Measurements from ENCODE around the gene ASB13. TPM values are rescaled to one million over a fixed set of nuclear protein-coding genes. Genes with fewer than 3 reads are reported as not detected.

Gene ASB13
- total and polyA plus RNA-seq, 2 of the 13 experiments (the other 11 are each of a cell fraction or from before 2014, with no cell fraction given) = 9.3 to 15.4 TPM

GRCh38 chr10:5692461-5693358 is 26.3 kb upstream of the ASB13 start (continued):
- TF ChIP-seq, protein P1, sequence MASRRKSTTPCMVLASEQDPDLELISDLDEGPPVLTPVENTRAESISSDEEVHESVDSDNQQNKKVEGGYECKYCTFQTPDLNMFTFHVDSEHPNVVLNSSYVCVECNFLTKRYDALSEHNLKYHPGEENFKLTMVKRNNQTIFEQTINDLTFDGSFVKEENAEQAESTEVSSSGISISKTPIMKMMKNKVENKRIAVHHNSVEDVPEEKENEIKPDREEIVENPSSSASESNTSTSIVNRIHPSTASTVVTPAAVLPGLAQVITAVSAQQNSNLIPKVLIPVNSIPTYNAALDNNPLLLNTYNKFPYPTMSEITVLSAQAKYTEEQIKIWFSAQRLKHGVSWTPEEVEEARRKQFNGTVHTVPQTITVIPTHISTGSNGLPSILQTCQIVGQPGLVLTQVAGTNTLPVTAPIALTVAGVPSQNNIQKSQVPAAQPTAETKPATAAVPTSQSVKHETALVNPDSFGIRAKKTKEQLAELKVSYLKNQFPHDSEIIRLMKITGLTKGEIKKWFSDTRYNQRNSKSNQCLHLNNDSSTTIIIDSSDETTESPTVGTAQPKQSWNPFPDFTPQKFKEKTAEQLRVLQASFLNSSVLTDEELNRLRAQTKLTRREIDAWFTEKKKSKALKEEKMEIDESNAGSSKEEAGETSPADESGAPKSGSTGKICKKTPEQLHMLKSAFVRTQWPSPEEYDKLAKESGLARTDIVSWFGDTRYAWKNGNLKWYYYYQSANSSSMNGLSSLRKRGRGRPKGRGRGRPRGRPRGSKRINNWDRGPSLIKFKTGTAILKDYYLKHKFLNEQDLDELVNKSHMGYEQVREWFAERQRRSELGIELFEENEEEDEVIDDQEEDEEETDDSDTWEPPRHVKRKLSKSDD (CRISPR knock-in tag; IDR thresholded peaks at IDR 0.05; ENCODE audit: low read depth) = peak; percentile 66
- TF ChIP-seq ZSCAN21 (CRISPR knock-in tag; IDR thresholded peaks at IDR 0.05; ENCODE audit: borderline replicate concordance) (peak; percentile 39; the same call in 1 of the 2 replicates), EZH2 (conservative IDR thresholded peaks at IDR 0.05; ENCODE audit: low read depth, low read length) (no peak), CHD2 (IDR thresholded peaks at IDR 0.05; ENCODE audit: low read depth, low read length) (peak; percentile 15; the same call in 1 of the 2 replicates), BRCA1 (CRISPR knock-in tag; IDR thresholded peaks at IDR 0.05) (no peak), THAP7 (CRISPR knock-in tag; IDR thresholded peaks at IDR 0.05) (peak; percentile 76; the same call in 1 of the 2 replicates), ZNF317 (CRISPR knock-in tag; IDR thresholded peaks at IDR 0.05) (0 out of 2 replicates have a peak, but pooled peaks have one; percentile 26), TRIM24 (CRISPR knock-in tag; IDR thresholded peaks at IDR 0.05) (no peak), ISL2 (CRISPR knock-in tag; IDR thresholded peaks at IDR 0.05) (peak; percentile 76), ZFP91 (CRISPR knock-in tag; IDR thresholded peaks at IDR 0.05; ENCODE audit: borderline replicate concordance) (peak; percentile 89; the same call in 1 of the 2 replicates), EED (CRISPR knock-in tag; IDR thresholded peaks at IDR 0.05) (no peak), KLF12 (CRISPR knock-in tag; IDR thresholded peaks at IDR 0.05; ENCODE audit: borderline replicate concordance) (0 out of 2 replicates have a peak, but pooled peaks have one; percentile 69), SAP130 (CRISPR knock-in tag; IDR thresholded peaks at IDR 0.05; ENCODE audit: low read depth) (peak; percentile 93), HES4 (CRISPR knock-in tag; IDR thresholded peaks at IDR 0.05; ENCODE audit: borderline replicate concordance) (no peak), SATB2 (CRISPR knock-in tag; IDR thresholded peaks at IDR 0.05) (no peak), ZNF354B (CRISPR knock-in tag; IDR thresholded peaks at IDR 0.05) (no peak), KLF15 (CRISPR knock-in tag; IDR thresholded peaks at IDR 0.05; ENCODE audit: borderline replicate concordance) (no peak)
- TF ChIP-seq, protein P2, sequence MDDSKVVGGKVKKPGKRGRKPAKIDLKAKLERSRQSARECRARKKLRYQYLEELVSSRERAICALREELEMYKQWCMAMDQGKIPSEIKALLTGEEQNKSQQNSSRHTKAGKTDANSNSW (CRISPR knock-in tag; IDR thresholded peaks at IDR 0.05; ENCODE audit: borderline replicate concordance) = no peak
- TF ChIP-seq, protein P3, sequence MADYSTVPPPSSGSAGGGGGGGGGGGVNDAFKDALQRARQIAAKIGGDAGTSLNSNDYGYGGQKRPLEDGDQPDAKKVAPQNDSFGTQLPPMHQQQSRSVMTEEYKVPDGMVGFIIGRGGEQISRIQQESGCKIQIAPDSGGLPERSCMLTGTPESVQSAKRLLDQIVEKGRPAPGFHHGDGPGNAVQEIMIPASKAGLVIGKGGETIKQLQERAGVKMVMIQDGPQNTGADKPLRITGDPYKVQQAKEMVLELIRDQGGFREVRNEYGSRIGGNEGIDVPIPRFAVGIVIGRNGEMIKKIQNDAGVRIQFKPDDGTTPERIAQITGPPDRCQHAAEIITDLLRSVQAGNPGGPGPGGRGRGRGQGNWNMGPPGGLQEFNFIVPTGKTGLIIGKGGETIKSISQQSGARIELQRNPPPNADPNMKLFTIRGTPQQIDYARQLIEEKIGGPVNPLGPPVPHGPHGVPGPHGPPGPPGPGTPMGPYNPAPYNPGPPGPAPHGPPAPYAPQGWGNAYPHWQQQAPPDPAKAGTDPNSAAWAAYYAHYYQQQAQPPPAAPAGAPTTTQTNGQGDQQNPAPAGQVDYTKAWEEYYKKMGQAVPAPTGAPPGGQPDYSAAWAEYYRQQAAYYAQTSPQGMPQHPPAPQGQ (CRISPR knock-in tag; IDR thresholded peaks at IDR 0.05; ENCODE audit: borderline replicate concordance) = no peak
